Mammary epithelial cell (primary cell): Measurements from ENCODE around the gene CER1.

Experiments used
- EZH2 ChIP-seq: IDR thresholded peaks from 2 replicates; pipeline ENCODE4 v1.6.1; 2012; ENCODE audit warnings: low read length, inconsistent platforms, borderline replicate concordance
- TF ChIP-seq, protein P1 (sequence below), 2 donors: IDR thresholded peaks in 1 of 2; conservative IDR thresholded peaks in 1 of 2; 2 replicates each; pipeline ENCODE4 v1.5.1; 2011 to 2012; ENCODE audit warnings: inconsistent platforms in 2 of 2, low read length in 2 of 2, mild to moderate bottlenecking in 2 of 2, control low read depth in 1 of 2, low read depth in 1 of 2; ENCODE audit not compliant: insufficient read depth in 1 of 2; ENCODE audit errors: extremely low read depth in 1 of 2

DNA sequence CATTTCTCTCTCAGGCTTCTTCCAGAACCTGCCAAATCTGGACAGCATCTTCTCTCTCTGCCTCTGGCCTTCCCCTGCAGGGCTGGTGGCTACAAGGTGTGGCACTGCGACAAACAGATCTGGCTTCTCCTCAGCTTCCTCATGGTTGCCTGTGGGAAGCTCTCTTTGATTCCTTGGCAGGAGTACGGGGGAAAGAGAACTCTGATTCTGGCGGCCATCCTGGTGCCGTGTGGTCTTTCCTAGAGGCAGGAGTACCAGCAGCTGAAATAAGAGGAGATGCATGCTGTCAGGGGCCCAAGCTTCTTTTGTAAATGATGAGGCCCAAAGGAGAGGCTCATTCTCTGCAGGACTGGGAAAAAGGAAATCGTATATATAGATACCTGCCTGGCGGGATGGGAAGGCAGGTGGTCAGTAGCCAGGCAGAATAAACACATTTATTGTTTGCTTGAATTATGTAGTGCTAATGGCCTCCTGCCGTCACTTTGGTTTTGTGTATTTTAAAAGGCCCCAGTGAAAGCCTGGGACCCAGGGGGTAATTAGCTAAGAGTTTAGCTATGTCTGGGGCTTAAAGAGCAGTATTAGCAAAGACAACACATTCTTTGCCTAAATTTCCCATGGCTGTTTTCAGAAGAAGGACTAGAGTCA, at the start of gene CER1:
- TF ChIP-seq, protein P1, sequence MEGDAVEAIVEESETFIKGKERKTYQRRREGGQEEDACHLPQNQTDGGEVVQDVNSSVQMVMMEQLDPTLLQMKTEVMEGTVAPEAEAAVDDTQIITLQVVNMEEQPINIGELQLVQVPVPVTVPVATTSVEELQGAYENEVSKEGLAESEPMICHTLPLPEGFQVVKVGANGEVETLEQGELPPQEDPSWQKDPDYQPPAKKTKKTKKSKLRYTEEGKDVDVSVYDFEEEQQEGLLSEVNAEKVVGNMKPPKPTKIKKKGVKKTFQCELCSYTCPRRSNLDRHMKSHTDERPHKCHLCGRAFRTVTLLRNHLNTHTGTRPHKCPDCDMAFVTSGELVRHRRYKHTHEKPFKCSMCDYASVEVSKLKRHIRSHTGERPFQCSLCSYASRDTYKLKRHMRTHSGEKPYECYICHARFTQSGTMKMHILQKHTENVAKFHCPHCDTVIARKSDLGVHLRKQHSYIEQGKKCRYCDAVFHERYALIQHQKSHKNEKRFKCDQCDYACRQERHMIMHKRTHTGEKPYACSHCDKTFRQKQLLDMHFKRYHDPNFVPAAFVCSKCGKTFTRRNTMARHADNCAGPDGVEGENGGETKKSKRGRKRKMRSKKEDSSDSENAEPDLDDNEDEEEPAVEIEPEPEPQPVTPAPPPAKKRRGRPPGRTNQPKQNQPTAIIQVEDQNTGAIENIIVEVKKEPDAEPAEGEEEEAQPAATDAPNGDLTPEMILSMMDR (conservative IDR thresholded peaks at IDR 0.05 in 1 of 2, IDR thresholded peaks at IDR 0.05 in 1 of 2; ENCODE audit: extremely low read depth in 1 of 2, insufficient read depth in 1 of 2, low read depth in 1 of 2, low read length in 2 of 2): no peak
- TF ChIP-seq EZH2: no peak
